Activated CD4-positive, CD25-positive, alpha-beta regulatory T cell (primary cell): ENCODE data around the gene ARID1B.

Source experiments
- DNase-seq, 4 experiments: peaks; one replicate each; lab custom pipeline; 2025; lab: John Stamatoyannopoulos, UW

The ARID1B gene

DNA sequence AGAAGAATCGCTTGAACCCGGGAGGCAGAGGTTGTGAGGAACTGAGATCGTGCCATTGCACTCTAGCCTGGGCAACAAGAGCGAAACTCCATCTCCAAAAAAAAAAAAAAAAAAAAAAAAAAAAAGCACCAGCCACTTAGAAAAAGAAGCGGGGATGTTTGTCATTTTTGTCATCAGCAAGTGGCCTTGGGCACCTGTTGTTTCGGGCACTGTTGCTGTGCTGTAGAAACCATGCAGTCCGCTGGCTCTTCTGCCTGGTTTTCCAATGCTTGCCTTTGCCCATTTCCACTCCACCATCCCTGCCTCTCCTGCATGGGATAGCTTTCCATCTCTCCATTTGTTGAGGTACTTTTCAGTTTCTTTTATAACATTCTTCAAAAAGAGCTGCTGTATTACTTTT lies 129.3 kb downstream of the ARID1B start:
- no peak for DNase-seq

DNA sequence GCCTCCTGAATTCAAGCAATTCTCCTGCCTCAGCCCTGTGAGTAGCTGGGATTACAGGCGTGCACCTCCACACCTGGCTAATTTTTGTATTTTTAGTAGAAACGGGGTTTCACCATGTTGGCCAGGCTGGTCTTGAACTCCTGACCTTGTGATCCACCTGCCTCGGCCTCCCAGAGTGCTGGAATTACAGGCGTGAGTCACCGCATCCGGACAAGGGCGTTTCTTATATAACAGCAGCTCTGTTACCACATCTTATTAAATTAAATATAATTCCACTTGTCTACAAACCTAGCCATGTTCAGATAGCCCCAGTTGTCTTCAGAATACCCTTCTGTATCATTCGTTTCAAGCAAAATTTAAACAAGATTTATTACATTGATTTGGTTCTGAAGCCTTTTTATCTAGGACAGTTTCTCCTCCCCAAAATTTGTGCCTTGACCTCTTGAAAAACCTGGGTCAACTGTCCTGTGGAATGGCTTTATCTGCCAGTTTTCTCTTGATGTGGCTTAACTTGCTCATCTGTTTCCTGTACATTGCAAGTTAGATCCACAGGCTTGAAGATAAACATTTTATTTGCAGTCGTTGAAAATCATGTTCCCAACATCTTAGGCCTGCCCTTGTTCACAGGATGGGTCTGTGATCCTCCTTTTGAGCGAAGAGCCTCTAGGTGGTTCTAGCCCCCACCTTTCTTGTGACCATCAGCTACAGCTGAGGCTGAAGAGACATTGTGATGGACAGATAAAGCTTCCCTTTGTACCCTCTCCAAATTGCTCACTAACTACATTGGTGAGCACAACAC lies 132.2 kb downstream of the ARID1B start:
- DNase-seq: no peak

GRCh38 chr6:156910011-156910334 lies 132.8 kb downstream of the ARID1B start:
- no peak for DNase-seq

GRCh38 chr6:156910938-156911337 lies 133.8 kb downstream of the ARID1B start:
- no peak for DNase-seq

- no peak for DNase-seq
Observed at GRCh38 chr6:156911581-156911980, 134.4 kb downstream of the ARID1B start.

- DNase-seq: no peak
Observed at GRCh38 chr6:156912431-156912830, 135.3 kb downstream of the ARID1B start.

GRCh38 chr6:156914181-156914580 lies 137.0 kb downstream of the ARID1B start:
- DNase-seq: no peak

GRCh38 chr6:156916130-156916801 lies 139.1 kb downstream of the ARID1B start:
- DNase-seq: no peak

GRCh38 chr6:156917213-156917612 lies 140.0 kb downstream of the ARID1B start:
- no peak for DNase-seq

DNA sequence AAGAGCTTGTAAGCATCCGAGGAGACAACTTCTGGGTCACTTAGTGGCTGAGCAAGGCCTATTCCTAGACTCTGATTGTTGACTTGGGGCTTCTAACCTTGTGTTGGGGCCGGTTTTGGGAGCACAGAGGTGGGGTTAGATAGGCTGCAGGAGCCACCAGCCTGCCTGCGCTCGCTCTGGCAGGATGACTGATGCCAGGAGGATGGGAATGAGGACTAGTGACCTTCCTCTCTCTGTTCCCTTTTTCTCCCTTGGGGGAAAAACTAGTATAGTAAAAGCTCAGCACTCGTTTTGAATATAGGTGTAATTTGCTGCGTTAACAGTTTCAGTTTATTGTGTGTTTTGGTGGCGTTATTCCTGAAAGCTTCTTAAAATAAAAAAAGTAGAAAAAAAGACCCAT lies 141.5 kb downstream of the ARID1B start:
- no peak for DNase-seq

DNA sequence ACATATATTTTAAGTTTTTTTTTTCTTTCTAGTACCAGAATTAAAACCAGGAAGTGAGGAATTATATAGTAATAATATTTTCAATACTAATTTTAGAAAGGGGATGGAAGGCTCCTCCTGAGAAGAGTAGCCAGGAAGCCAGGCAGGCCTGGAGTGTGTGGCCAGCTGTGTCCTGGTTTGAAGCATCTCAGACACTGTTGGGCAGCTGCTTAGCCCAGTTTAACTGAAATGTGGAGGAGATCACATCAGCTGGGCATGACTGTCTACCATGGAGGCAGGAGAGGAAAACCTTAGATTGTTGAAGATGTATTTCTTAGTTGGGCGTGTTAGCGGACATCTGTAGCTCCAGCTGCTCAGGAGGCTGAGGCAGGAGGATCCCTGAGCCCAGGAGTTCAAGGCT lies 142.2 kb downstream of the ARID1B start:
- DNase-seq: no peak

GRCh38 chr6:156919814-156920369 lies 142.7 kb downstream of the ARID1B start:
- no peak for DNase-seq

- no peak for DNase-seq
Observed at GRCh38 chr6:156924246-156924645, 147.1 kb downstream of the ARID1B start.

DNA sequence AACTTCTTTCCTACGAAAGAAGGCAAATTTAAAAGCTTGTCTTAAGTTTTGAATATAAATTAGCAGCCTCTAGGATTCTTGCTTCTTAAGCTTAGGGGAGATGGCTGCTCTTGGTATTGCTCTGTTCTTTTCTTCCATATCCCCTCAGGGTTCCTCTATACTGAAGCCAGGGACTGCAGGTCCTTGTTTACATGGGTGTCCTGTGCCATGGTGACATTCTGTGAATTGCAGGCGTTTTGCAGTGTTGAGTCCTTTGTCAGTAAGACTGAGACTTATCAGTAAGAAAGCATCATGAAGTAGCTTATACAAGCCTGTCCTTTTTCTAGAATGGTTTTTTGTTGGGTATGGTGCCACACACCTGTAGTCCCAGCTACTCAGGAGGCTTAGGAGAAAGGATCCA lies 147.8 kb downstream of the ARID1B start:
- no peak for DNase-seq

- DNase-seq: no peak
Observed at GRCh38 chr6:156925718-156926607, 148.8 kb downstream of the ARID1B start.

GRCh38 chr6:156928126-156928525 lies 150.9 kb downstream of the ARID1B start:
- no peak for DNase-seq

GRCh38 chr6:156928972-156929371 lies 151.8 kb downstream of the ARID1B start:
- no peak for DNase-seq

DNA sequence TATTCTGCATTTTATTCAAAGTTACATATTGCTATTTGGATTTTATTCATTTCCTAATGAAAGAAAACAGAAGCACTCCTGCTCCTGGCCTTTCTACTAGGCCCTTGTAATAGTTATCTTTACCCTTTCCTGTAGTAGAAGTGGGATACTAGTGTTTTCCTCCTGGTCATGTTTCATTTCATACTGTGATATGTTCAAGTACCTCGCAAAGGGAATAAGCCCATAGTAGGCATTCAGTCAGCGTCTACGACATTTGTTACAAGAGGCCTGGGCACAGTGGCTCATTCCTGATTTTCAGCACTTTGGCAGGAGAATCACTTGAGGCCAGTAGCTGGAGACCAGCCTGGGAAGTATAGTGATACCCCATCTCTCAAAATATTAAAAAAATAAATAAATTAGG lies 154.1 kb downstream of the ARID1B start:
- no peak for DNase-seq

DNA sequence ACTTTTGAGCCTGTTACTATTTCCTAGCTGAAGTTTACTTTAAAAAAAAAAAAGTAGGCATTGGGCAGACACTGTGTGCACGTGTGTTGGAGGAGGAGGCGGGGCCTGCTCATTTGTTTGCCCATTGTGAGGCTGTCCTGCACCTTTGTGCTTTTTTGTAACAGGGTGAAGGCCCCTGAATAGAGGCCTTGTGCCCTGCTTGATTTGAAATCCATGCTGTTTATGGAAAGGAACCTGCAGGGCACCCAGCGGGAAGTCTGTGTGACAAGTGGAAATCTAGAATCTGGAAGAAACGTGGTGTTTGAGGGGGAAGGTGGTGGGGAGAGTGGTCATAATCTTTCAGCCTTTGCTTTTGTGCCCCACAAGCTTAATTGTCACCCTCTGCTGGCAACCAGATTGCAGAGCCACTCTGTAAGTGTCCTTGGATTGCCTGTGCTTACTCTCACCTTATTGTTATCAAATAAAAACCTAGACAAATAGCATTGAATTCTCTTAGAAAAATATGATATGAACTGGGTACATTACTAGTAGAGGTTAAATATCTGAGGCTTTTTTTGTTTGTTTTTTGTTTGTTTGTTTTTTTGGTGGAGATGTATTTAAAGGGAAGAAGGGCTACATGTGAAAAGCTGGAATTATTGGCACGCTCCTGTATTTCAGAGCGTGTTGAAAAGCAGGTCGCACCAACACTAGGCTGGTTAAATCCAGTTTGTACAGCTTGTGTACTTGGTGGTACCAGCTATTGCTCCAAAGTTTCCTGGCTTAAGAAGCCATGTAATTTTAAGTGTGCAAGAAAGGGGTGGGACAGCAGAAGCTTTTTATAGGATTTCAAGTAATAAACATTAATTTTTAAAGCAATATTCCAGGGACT lies 156.3 kb downstream of the ARID1B start:
- no peak for DNase-seq

DNA sequence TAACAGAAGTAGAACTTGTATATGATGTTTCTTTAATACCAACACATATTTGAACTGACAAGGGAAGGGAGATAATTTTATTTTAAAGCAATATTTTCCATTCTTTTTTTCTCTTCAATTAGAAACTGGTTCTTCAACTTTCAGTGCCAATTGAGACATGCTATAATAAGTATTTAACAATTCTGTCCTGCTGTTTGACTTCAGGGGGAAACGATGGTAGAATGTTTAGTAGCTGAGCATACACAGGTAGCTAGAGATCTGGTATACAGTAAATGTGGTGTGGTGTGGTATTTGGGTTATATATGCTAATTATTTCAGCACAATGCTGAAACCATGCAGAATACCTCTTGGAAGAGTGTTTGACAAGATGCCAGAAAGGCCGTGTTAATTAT lies 156.9 kb downstream of the ARID1B start:
- DNase-seq: no peak

GRCh38 chr6:156935000-156935399 lies 157.8 kb downstream of the ARID1B start:
- DNase-seq: no peak

- DNase-seq: no peak
Observed at GRCh38 chr6:156938143-156938542, 161.0 kb downstream of the ARID1B start.
